HG03060 (cell line): ENCODE measurements around the gene MAZ.
"Not testable (repeated sequence)": the region's sequence is repeated elsewhere in the genome, so short reads cannot be mapped to it uniquely, and the experiment has no call there.

Experiments used
- ATAC-seq: cut with Tn5 transposase; IDR thresholded peaks from one replicate; pipeline ENCODE4 v1.9.1; 2021; ENCODE audit warnings: low read depth, moderate number of reproducible peaks; ENCODE audit not compliant: unreplicated experiment

The MAZ gene

GRCh38 chr16:29806099-29806579 is at the start of gene MAZ:
Gene MAZ (plus strand): TSS chr16:29806529. CDS start chr16:29806702, 173 bp downstream.
- ATAC-seq: no peak

- no peak for ATAC-seq
Measured at GRCh38 chr16:29756654-29757053, 49.7 kb upstream of the MAZ start.

GRCh38 chr16:29757086-29757485 is 49.2 kb upstream of the MAZ start:
- not testable (repeated sequence) for ATAC-seq

GRCh38 chr16:29757950-29758466 is 48.3 kb upstream of the MAZ start:
- ATAC-seq: no peak

- ATAC-seq: no peak
Measured at GRCh38 chr16:29760567-29761279, 45.6 kb upstream of the MAZ start.

GRCh38 chr16:29761280-29761651 is 45.1 kb upstream of the MAZ start:
- ATAC-seq: not testable (repeated sequence)

- no peak for ATAC-seq
Measured at GRCh38 chr16:29761882-29762281, 44.4 kb upstream of the MAZ start.

- ATAC-seq: no peak
Measured at GRCh38 chr16:29763326-29763725, 43.0 kb upstream of the MAZ start.

- no peak for ATAC-seq
Measured at GRCh38 chr16:29765167-29766032, 40.9 kb upstream of the MAZ start.

GRCh38 chr16:29766571-29766970 is 39.8 kb upstream of the MAZ start:
- no peak for ATAC-seq

- ATAC-seq: no peak
Measured at GRCh38 chr16:29767062-29767461, 39.3 kb upstream of the MAZ start.

GRCh38 chr16:29769507-29769906 is 36.8 kb upstream of the MAZ start:
- no peak for ATAC-seq

- no peak for ATAC-seq
Measured at GRCh38 chr16:29770250-29770929, 35.9 kb upstream of the MAZ start.

GRCh38 chr16:29772330-29772729 is 34.0 kb upstream of the MAZ start:
- not testable (repeated sequence) for ATAC-seq

GRCh38 chr16:29774730-29775129 is 31.6 kb upstream of the MAZ start:
- ATAC-seq: no peak

GRCh38 chr16:29775742-29776408 is 30.5 kb upstream of the MAZ start:
- ATAC-seq: no peak

- no peak for ATAC-seq
Measured at GRCh38 chr16:29777576-29778350, 28.6 kb upstream of the MAZ start, which contains the start of gene ZG16. Gene ZG16 (plus strand): TSS chr16:29778256. CDS start chr16:29779267, 1,011 bp downstream.

- no peak for ATAC-seq
Measured at GRCh38 chr16:29779474-29779873, 26.9 kb upstream of the MAZ start.
